ENCODE measurements around the gene PLCD1.
"Not testable (repeated sequence)": the region's sequence is repeated elsewhere in the genome, so short reads cannot be mapped to it uniquely, and the experiment has no call there.

Gene PLCD1

GRCh38 chr3:37991823-37992222, 37.6 kb downstream of the PLCD1 start:
- no peak for DNase-seq (ENCODE audit: low read depth in 2 of 2)

GRCh38 chr3:37991109-37991508, 38.3 kb downstream of the PLCD1 start:
- H3K4me3 ChIP-seq (replicated peaks in 1 of 2; ENCODE audit: low read depth in 2 of 2, low read length in 2 of 2), result no peak overlapping the region
- no peak for TF ChIP-seq CTCF (IDR thresholded peaks at IDR 0.05; ENCODE audit: low read depth, low read length)
- no peak for DNase-seq (ENCODE audit: low read depth in 2 of 2)

More at GRCh38 chr3:37991823-37992222, 37.6 kb downstream of the PLCD1 start:
- no peak overlapping the region for H3K4me3 ChIP-seq (replicated peaks in 1 of 2; ENCODE audit: low read depth in 2 of 2, low read length in 2 of 2)
- no peak for TF ChIP-seq CTCF (IDR thresholded peaks at IDR 0.05; ENCODE audit: low read depth, low read length)

GRCh38 chr3:37990527-37990926, 38.9 kb downstream of the PLCD1 start, which contains the start of gene VILL:
TSS of gene VILL (plus strand) at chr3:37990786. CDS start at chr3:37993673, 2,887 bp downstream.
- no peak for DNase-seq (ENCODE audit: low read depth in 2 of 2)
- H3K4me3 ChIP-seq (replicated peaks in 1 of 2; ENCODE audit: low read depth in 2 of 2, low read length in 2 of 2), result no peak within 1 kb of the TSS
- TF ChIP-seq CTCF (IDR thresholded peaks at IDR 0.05; ENCODE audit: low read depth, low read length), result no peak

GRCh38 chr3:37989821-37990480, 39.5 kb downstream of the PLCD1 start:
- no peak for TF ChIP-seq CTCF (IDR thresholded peaks at IDR 0.05; ENCODE audit: low read depth, low read length)
- no peak for DNase-seq (ENCODE audit: low read depth in 2 of 2)
- no peak overlapping the region for H3K4me3 ChIP-seq (replicated peaks in 1 of 2; ENCODE audit: low read depth in 2 of 2, low read length in 2 of 2)

- DNase-seq (ENCODE audit: low read depth in 2 of 2), result no peak
- H3K4me3 ChIP-seq (replicated peaks in 1 of 2; ENCODE audit: low read depth in 2 of 2, low read length in 2 of 2), result no peak overlapping the region
- TF ChIP-seq CTCF (IDR thresholded peaks at IDR 0.05; ENCODE audit: low read depth, low read length), result no peak
Observed at GRCh38 chr3:37988931-37989525, 40.4 kb downstream of the PLCD1 start.

GRCh38 chr3:37988376-37988775, 41.1 kb downstream of the PLCD1 start:
- H3K4me3 ChIP-seq (replicated peaks in 1 of 2; ENCODE audit: low read depth in 2 of 2, low read length in 2 of 2); DNase-seq (ENCODE audit: low read depth in 2 of 2): not testable (repeated sequence)

- DNase-seq (ENCODE audit: low read depth in 2 of 2), result peak in 1 of 2 donors; percentile 27
- no peak overlapping the region for H3K4me3 ChIP-seq (replicated peaks in 1 of 2; ENCODE audit: low read depth in 2 of 2, low read length in 2 of 2)
- no peak for TF ChIP-seq CTCF (IDR thresholded peaks at IDR 0.05; ENCODE audit: low read depth, low read length)
Observed at GRCh38 chr3:37987751-37988179, 41.7 kb downstream of the PLCD1 start.
